22Rv1 (cell line): ENCODE data around the gene PORCN.

Source experiments
- ZFX ChIP-seq: fragments of 450-650 bp; IDR thresholded peaks from 2 replicates; pipeline ENCODE4 v1.6.1; 2017; ENCODE audit warnings: antibody characterized with exemption, borderline replicate concordance
- TF ChIP-seq, protein P1 (sequence below): fragments of 450-650 bp; IDR thresholded peaks from 2 replicates; pipeline ENCODE4 v1.5.1; 2017; ENCODE audit warnings: mild to moderate bottlenecking

DNA sequence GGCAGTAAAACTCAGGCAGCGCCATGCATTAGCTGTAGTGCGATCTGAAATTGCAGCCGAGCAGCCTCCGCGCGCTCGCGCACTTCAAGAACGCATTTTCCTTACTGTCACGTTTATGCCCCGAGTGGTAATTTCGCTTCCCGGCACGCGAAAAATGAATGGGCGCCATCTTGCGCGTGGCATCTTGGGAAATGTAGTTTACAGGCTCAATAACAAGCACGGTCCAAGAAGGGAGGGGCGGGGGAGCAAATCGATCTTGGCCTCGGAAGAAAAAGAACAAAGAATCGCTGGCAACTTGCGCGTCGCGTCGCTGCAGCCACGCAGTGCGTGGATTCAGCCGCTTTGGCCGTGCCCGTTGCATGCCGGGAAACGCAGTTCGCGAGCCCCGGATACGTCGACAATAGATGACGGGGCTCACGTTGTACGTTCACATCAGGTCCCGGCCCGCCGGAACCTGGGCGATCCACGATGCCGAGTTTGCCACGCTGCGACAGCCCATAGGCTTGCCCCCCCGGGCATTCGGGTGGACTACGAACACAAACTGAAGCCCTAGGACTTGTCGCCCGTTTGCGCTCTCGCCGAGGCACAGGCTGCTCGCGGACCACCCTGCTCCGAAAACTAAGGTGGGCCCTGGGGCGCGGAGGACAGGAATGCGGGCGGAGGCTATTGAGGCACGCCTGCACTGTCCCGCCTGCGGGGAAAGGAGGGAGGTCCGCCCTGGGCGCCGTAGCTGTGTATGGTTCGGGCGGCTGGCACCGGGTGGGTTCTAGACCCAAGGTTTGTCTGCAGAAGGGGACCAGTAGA lies 32.8 kb upstream of the PORCN start, which contains the start of gene FTSJ1:
- TF ChIP-seq, protein P1, sequence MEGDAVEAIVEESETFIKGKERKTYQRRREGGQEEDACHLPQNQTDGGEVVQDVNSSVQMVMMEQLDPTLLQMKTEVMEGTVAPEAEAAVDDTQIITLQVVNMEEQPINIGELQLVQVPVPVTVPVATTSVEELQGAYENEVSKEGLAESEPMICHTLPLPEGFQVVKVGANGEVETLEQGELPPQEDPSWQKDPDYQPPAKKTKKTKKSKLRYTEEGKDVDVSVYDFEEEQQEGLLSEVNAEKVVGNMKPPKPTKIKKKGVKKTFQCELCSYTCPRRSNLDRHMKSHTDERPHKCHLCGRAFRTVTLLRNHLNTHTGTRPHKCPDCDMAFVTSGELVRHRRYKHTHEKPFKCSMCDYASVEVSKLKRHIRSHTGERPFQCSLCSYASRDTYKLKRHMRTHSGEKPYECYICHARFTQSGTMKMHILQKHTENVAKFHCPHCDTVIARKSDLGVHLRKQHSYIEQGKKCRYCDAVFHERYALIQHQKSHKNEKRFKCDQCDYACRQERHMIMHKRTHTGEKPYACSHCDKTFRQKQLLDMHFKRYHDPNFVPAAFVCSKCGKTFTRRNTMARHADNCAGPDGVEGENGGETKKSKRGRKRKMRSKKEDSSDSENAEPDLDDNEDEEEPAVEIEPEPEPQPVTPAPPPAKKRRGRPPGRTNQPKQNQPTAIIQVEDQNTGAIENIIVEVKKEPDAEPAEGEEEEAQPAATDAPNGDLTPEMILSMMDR, result no peak
- no peak for TF ChIP-seq ZFX
